Thymus (tissue), 11 donors: ENCODE measurements around the gene FLT3LG. TPM values are rescaled to one million over a fixed set of nuclear protein-coding genes. Genes with fewer than 3 reads are reported as not detected.

Experiments used
- DNase-seq, 9 donors: peaks; one replicate each; pipeline ENCODE4 v3.0.0-alpha.2; 2013; ENCODE audit warnings: low spot score in 9 of 9, low read depth in 6 of 9, missing footprints in 1 of 9
- H3K27ac ChIP-seq, 2 donors: one replicate each; pipeline ENCODE4 v1.5.1; 2013; ENCODE audit warnings: control low read depth in 1 of 2, low read depth in 1 of 2, low read length in 1 of 2, mild to moderate bottlenecking in 1 of 2, moderate library complexity in 1 of 2
- H3K27me3 ChIP-seq, 2 donors: one replicate each; pipeline ENCODE4 v1.5.1; 2013; ENCODE audit warnings: low read length in 1 of 2; ENCODE audit not compliant: control insufficient read depth in 2 of 2, insufficient read depth in 1 of 2
- H3K36me3 ChIP-seq, 2 donors: one replicate each; pipeline ENCODE4 v1.5.1; 2013; ENCODE audit warnings: low read length in 1 of 2, mild to moderate bottlenecking in 1 of 2, moderate library complexity in 1 of 2; ENCODE audit not compliant: control insufficient read depth in 2 of 2, insufficient read depth in 2 of 2
- H3K4me1 ChIP-seq, 2 donors: one replicate each; pipeline ENCODE4 v1.5.1; 2013; ENCODE audit warnings: low read length in 2 of 2; ENCODE audit not compliant: control insufficient read depth in 2 of 2, insufficient read depth in 2 of 2
- H3K4me3 ChIP-seq, 2 donors: one replicate each; pipeline ENCODE4 v1.5.1; 2013; ENCODE audit warnings: low read length in 2 of 2, control low read depth in 1 of 2, mild to moderate bottlenecking in 1 of 2
- H3K9me3 ChIP-seq, 2 donors: one replicate each; pipeline ENCODE4 v1.5.1; 2013; ENCODE audit warnings: low read length in 1 of 2, mild to moderate bottlenecking in 1 of 2; ENCODE audit not compliant: control insufficient read depth in 2 of 2, insufficient read depth in 1 of 2
- WGBS: extraction: QIAGEN DNeasy Blood & Tissue Kit; methylation state at CpG from one replicate; pipeline ENCODE4 v1.1.7; 2013; 5-methylcytosine and 5-hydroxymethylcytosine counted together
- polyA plus RNA-seq: library from polyadenylated mRNA; stranded (reverse); fragments of 200-250 nt; gene quantifications from one replicate; pipeline ENCODE4 v1.2.3, GENCODE V29; 2013
- total RNA-seq: library from RNA; stranded (reverse); fragments of 120-200 nt; gene quantifications from one replicate; pipeline ENCODE4 v1.2.4, GENCODE V29; 2013
- donor health status: healthy.

FLT3LG gene
- total and polyA plus RNA-seq, 2 donors, result 22.3 to 32.1 TPM

DNA sequence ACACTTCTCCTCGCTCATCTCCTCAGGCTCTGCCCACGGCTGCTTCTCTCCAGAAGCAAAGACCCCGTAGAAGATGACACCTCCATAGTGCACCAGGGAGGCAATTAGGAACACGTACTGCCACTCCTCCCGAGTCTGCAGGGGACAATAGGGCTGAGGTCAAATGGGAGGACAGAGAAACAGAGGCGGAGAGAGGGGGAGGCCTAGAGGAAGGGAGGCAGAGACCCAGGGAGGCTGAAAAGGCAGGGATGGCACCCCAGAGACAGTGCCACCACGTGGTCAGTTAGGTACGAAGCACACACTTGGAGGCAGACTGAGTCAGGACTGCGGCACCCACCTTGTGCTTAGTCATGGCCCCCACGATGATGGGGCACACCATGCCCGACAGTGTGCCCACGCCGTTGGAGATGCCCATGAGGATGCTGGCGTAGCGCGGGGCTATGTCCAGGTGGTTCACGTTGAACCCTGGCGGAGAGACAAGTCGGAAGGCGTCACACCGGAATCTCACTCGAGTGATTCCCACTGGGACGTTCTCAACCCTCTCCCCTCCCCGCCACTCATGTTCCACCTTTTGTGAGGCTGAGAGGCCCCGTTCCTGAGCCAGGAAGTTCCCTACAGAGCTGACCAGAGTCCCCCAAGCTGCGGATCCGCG lies 43.2 kb upstream of the FLT3LG start:
- Histone ChIP-seq H3K27ac (no peak overlapping the region), H3K27me3 (peaks cover 87 to 100% of the 10 kb centered on the region in 2 donors), H3K36me3 (no peaks in the 10 kb centered on the region), H3K4me3 (no peak overlapping the region), H3K4me1 (peaks cover 0 to 9% of the 10 kb centered on the region in 2 donors), H3K9me3 (peaks cover 3 to 30% of the 10 kb centered on the region in 2 donors)
- 59% methylated on average over 28 of the region's 28 CpGs for WGBS
- peak in 2 of 9 donors; percentile 37 to 39 for DNase-seq

- H3K4me1 ChIP-seq, result peaks cover 0 to 14% of the 10 kb centered on the region in 2 donors
- WGBS, result 42% methylated on average over 29 of the region's 29 CpGs
Measured at GRCh38 chr19:49431330-49431749, 42.7 kb upstream of the FLT3LG start.

GRCh38 chr19:49432141-49433073 lies 41.6 kb upstream of the FLT3LG start:
- WGBS, result 15% methylated on average over 63 of the region's 63 CpGs
- DNase-seq, result no peak
- peaks cover 0 to 20% of the 10 kb centered on the region in 2 donors for H3K4me1 ChIP-seq
- peaks cover 86 to 100% of the 10 kb centered on the region in 2 donors for H3K27me3 ChIP-seq
- no peak overlapping the region for H3K27ac ChIP-seq
- peaks cover 4 to 41% of the 10 kb centered on the region in 2 donors for H3K9me3 ChIP-seq
- H3K36me3 ChIP-seq, result no peaks in the 10 kb centered on the region
- no peak overlapping the region for H3K4me3 ChIP-seq

More at GRCh38 chr19:49431330-49431749, 42.7 kb upstream of the FLT3LG start:
- no peak for DNase-seq
- Histone ChIP-seq H3K27me3 (peaks cover 87 to 100% of the 10 kb centered on the region in 2 donors), H3K27ac (no peak overlapping the region), H3K36me3 (no peaks in the 10 kb centered on the region), H3K4me3 (no peak overlapping the region), H3K9me3 (peaks cover 4 to 35% of the 10 kb centered on the region in 2 donors)

DNA sequence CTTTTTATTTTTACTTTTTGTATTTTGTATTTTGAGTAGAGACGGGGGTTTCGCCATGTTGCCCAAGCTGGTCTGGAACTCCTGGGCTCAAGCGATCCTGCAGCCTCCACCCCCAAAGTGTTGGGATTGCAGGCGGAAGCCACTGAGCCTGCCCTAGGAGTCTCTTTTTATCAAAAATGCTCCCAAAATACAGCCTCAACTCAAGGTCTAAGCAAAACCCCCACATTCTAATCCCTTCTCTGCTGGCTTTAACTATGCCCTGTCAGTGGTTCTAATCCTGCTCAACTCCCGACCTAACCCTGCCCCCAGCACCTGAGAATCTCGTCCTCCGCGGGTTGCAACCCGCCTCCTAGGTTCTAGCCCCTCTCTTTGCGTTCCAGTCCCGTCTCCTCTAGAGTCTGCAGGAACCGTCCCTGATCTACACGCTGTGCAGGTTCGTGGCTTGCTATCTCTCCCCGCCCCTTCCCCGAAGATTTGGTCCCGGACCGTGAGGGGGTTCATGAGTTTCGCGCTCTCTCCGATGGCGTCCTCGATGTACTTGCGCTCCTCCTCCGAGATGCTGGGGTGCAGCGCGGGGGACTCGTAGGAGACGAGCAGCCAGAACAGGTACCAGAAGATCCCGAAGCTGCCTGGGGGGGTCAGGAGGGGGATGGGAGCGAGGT lies 40.6 kb upstream of the FLT3LG start:
- 22% methylated on average over 31 of the region's 31 CpGs for WGBS
- no peak for DNase-seq
- no peaks in the 10 kb centered on the region for H3K36me3 ChIP-seq
- H3K27me3 ChIP-seq, result peaks cover 87 to 100% of the 10 kb centered on the region in 2 donors
- no peak overlapping the region for H3K4me3 ChIP-seq
- H3K9me3 ChIP-seq, result peaks cover 4 to 34% of the 10 kb centered on the region in 2 donors
- peaks cover 0 to 15% of the 10 kb centered on the region in 2 donors for H3K4me1 ChIP-seq
- no peak overlapping the region for H3K27ac ChIP-seq

DNA sequence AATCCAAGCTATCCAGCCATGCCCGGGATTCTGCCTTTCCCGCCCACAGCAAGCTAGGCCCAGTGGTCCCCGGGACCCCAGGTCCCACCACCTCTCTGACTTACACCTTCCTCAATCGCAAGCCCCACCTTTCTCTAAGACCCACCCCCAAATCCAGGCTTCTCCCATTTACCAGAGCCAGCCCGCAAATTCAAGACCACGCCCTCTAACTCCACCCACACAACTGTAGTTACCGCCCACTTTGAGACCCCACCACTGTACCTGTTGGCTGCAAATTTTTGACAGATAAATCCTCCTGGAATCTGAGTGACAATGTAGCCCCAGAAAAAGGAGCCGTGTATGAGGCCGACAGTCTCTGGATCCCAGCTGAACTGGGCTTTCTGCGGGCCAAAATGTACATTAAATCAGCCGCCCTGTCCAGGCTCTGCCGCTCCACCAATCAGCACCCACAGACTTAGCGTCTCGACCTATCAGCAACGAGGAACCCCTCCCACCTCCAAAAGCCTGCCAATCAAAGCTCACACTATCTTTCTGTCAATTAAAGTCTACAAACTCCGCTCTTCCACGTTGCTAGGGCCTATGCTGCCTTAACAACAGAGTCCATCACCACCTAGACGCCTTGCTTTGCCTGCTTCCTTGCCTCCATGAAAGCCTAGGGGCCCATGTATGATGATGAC lies 39.0 kb upstream of the FLT3LG start:
- no peaks in the 10 kb centered on the region for H3K36me3 ChIP-seq
- WGBS, result 93% methylated on average over 18 of the region's 18 CpGs
- H3K27me3 ChIP-seq, result peaks cover 90 to 100% of the 10 kb centered on the region in 2 donors
- no peak overlapping the region for H3K27ac ChIP-seq
- no peak for DNase-seq
- H3K9me3 ChIP-seq, result peaks cover 4 to 33% of the 10 kb centered on the region in 2 donors
- H3K4me3 ChIP-seq, result no peak overlapping the region
- H3K4me1 ChIP-seq, result peaks cover 0 to 13% of the 10 kb centered on the region in 2 donors

GRCh38 chr19:49435670-49436069 lies 38.3 kb upstream of the FLT3LG start:
- peaks cover 0 to 13% of the 10 kb centered on the region in 2 donors for H3K4me1 ChIP-seq
- H3K9me3 ChIP-seq, result peaks cover 4 to 35% of the 10 kb centered on the region in 2 donors
- H3K27ac ChIP-seq, result no peak overlapping the region
- 91% methylated on average over 10 of the region's 10 CpGs for WGBS
- no peak for DNase-seq
- H3K4me3 ChIP-seq, result no peak overlapping the region
- no peaks in the 10 kb centered on the region for H3K36me3 ChIP-seq
- H3K27me3 ChIP-seq, result peaks cover 90 to 100% of the 10 kb centered on the region in 2 donors

DNA sequence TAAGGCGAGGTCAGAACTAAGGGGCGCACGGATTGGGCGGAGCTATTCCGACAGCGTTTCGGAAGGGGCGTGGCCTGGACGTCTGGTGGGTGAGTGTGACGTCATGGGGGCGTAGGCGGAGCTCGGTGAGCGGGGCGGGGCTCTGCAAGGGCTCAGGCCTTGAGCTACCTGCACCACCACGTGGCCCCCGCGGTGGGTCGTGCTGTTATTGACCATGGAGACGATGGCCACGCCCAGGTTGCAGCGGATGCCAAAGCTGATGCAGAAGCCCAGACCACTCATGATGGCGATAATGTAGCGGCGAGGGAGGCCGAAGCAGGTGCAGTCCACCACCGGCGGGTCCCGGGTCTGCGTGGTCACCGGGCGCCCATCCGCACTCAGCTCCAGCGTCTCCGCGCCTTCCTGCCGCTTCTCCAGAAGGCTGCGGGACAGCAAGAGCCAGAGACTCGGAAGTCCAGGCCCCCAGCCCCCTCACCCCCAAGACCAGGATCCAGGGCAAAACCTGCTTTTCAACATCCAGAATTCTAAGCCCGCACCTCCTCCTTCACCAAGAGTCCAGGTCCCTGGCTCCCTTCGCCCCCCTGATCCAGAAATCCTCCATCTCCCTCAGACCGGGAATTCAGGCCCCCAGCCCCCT lies 37.5 kb upstream of the FLT3LG start:
- H3K36me3 ChIP-seq, result no peaks in the 10 kb centered on the region
- 15% methylated on average over 42 of the region's 42 CpGs for WGBS
- H3K4me1 ChIP-seq, result peaks cover 0 to 13% of the 10 kb centered on the region in 2 donors
- H3K4me3 ChIP-seq, result no peak overlapping the region
- peaks cover 2 to 40% of the 10 kb centered on the region in 2 donors for H3K9me3 ChIP-seq
- DNase-seq, result peak in 3 of 9 donors; percentile 46 to 59 (median 50)
- H3K27me3 ChIP-seq, result peaks cover 90 to 100% of the 10 kb centered on the region in 2 donors
- H3K27ac ChIP-seq, result no peak overlapping the region

- Histone ChIP-seq H3K27ac (no peak overlapping the region), H3K4me1 (peaks cover 0 to 15% of the 10 kb centered on the region in 2 donors), H3K36me3 (no peaks in the 10 kb centered on the region), H3K27me3 (peaks cover 90 to 100% of the 10 kb centered on the region in 2 donors), H3K4me3 (no peak overlapping the region), H3K9me3 (peaks cover 2 to 36% of the 10 kb centered on the region in 2 donors)
- DNase-seq, result no peak
- WGBS, result 29% methylated on average over 8 of the region's 8 CpGs
Measured at GRCh38 chr19:49437231-49437630, 36.8 kb upstream of the FLT3LG start.
